ENCODE results near the gene ETV2.
"Not testable (repeated sequence)": the region's sequence is repeated elsewhere in the genome, so short reads cannot be mapped to it uniquely, and the experiment has no call there.

Gene ETV2

GRCh38 chr19:35628565-35629331, 12.8 kb upstream of the ETV2 start, which contains the start of gene RBM42:
Gene RBM42, plus strand, starts transcription at chr19:35629036. Its CDS starts 118 bp downstream, at chr19:35629154.
- FAIRE-seq = peak; percentile 99

- no peak for FAIRE-seq
These were observed 12.3 kb upstream of the ETV2 start for GRCh38 chr19:35629332-35629633.

- FAIRE-seq = no peak
These were observed 7.7 kb upstream of the ETV2 start for GRCh38 chr19:35633727-35634440.

- no peak for FAIRE-seq
These were observed 4.9 kb upstream of the ETV2 start for GRCh38 chr19:35636651-35637050.

- no peak for FAIRE-seq
These were observed 4.4 kb upstream of the ETV2 start for GRCh38 chr19:35637165-35637564.

GRCh38 chr19:35639321-35639639, 2.3 kb upstream of the ETV2 start:
- FAIRE-seq = no peak

- FAIRE-seq = no peak
These were observed 1.7 kb upstream of the ETV2 start for GRCh38 chr19:35639863-35640262.

GRCh38 chr19:35642312-35642711, 767 bp downstream of the ETV2 start:
- FAIRE-seq = no peak

GRCh38 chr19:35642798-35643254, 1.3 kb downstream of the ETV2 start:
- FAIRE-seq = no peak

GRCh38 chr19:35643255-35644205, 2.0 kb downstream of the ETV2 start:
- no peak for FAIRE-seq

- no peak for FAIRE-seq
These were observed 2.9 kb downstream of the ETV2 start for GRCh38 chr19:35644206-35644986.

- no peak for FAIRE-seq
These were observed 3.6 kb downstream of the ETV2 start for GRCh38 chr19:35644987-35645679.

- FAIRE-seq = no peak
These were observed 4.4 kb downstream of the ETV2 start for GRCh38 chr19:35645680-35646511.

- peak; percentile 95 for FAIRE-seq
These were observed 6.7 kb downstream of the ETV2 start, which contains the start of gene COX6B1 for GRCh38 chr19:35648017-35648961. Gene COX6B1, plus strand, starts transcription at chr19:35648323. Its CDS starts 2,921 bp downstream, at chr19:35651244.

GRCh38 chr19:35650581-35650980, 9.0 kb downstream of the ETV2 start:
- FAIRE-seq = no peak

GRCh38 chr19:35654828-35655227, 13.3 kb downstream of the ETV2 start:
- not testable (repeated sequence) for FAIRE-seq

GRCh38 chr19:35655600-35655999, 14.1 kb downstream of the ETV2 start:
- FAIRE-seq = no peak

- no peak for FAIRE-seq
These were observed 15.2 kb downstream of the ETV2 start for GRCh38 chr19:35656700-35657099.

GRCh38 chr19:35657904-35658700, 16.6 kb downstream of the ETV2 start:
- no peak for FAIRE-seq
